Left renal pelvis (tissue), 4 donors: ENCODE measurements around the gene KCTD18. TPM values are rescaled to one million over a fixed set of nuclear protein-coding genes. Genes with fewer than 3 reads are reported as not detected.

Experiments used
- polyA plus RNA-seq, 4 donors: library from polyadenylated mRNA; unstranded; fragments of 120-200 nt; gene quantifications; one replicate each; pipeline ENCODE4 v1.2.1, GENCODE V29; 2013; ENCODE audit not compliant: insufficient read length in 4 of 4

Gene KCTD18
- polyA plus RNA-seq, 4 donors = 15.0 to 17.4 (median 16.7) TPM

Other genes with a start within 250 kb of the KCTD18 start
- gene SPATS2L, start 203.4 kb downstream of the KCTD18 start, polyA plus RNA-seq = 100 to 1,000 TPM; 126 to 187 (median 150) TPM
- gene SGO2, start 16.1 kb upstream of the KCTD18 start, polyA plus RNA-seq = 10 to 100 TPM; 13.4 to 17.2 (median 14.2) TPM
- 10 to 100 TPM in 1 of 4 donors, 1 to 10 TPM in 3; 2.1 to 17.1 (median 3.5) TPM for gene AOX1, start 75.9 kb upstream of the KCTD18 start, polyA plus RNA-seq